Thoracic aorta (tissue), 2 donors: ENCODE data around the gene KXD1. TPM values are rescaled to one million over a fixed set of nuclear protein-coding genes. Genes with fewer than 3 reads are reported as not detected.

Experiments
- ATAC-seq: fragments of 150-250 bp; one replicate; pipeline ENCODE4 v1.8.0; 2017; ENCODE audit warnings: low read depth; ENCODE audit not compliant: insufficient number of reproducible peaks, low FRiP score
- DNase-seq: peaks from one replicate; pipeline ENCODE4 v3.0.0-alpha.2; 2020; ENCODE audit warnings: low spot score
- H3K27ac ChIP-seq, 2 donors: fragments of 200-600 bp; sonication (generic); 1 replicate in 1 of 2; 2 replicates in 1 of 2; pipeline ENCODE4 v1.5.1; 2016; ENCODE audit warnings: mild to moderate bottlenecking in 2 of 2, moderate library complexity in 2 of 2
- H3K27me3 ChIP-seq: fragments of 200-600 bp; sonication (generic); replicated peaks from 2 replicates; pipeline ENCODE4 v1.6.0; 2016; ENCODE audit warnings: mild to moderate bottlenecking; ENCODE audit not compliant: insufficient read depth
- H3K36me3 ChIP-seq: fragments of 200-600 bp; sonication (generic); one replicate; pipeline ENCODE4 v1.5.1; 2016
- H3K4me1 ChIP-seq, 2 donors: fragments of 200-600 bp; sonication (generic); 1 replicate in 1 of 2; 2 replicates in 1 of 2; pipeline versions ENCODE4 v1.5.1 to v1.6.0; 2016; ENCODE audit warnings: low read depth in 2 of 2, mild to moderate bottlenecking in 1 of 2; ENCODE audit not compliant: control insufficient read depth in 1 of 2
- H3K4me3 ChIP-seq: fragments of 200-600 bp; sonication (generic); 2 replicates; pipeline ENCODE4 v1.5.1; 2016; ENCODE audit warnings: mild to moderate bottlenecking
- H3K9me3 ChIP-seq: fragments of 200-600 bp; sonication (generic); 2 replicates; pipeline ENCODE4 v1.5.1; 2016
- total RNA-seq, 2 donors: library from RNA; depleted of rRNA; stranded (reverse); fragments of >200 nt; gene quantifications; one replicate each; pipeline versions ENCODE4 v1.1.0 to v1.2.3, GENCODE V29; 2016
- TF ChIP-seq, protein P1 (sequence below): fragments of 200-600 bp; sonication (generic); IDR thresholded peaks from one replicate; pipeline ENCODE4 v1.5.1; 2019; ENCODE audit warnings: antibody characterized with exemption

The KXD1 gene
- total RNA-seq, 2 donors from 2014 or later, result 99.6 to 174 TPM

DNA sequence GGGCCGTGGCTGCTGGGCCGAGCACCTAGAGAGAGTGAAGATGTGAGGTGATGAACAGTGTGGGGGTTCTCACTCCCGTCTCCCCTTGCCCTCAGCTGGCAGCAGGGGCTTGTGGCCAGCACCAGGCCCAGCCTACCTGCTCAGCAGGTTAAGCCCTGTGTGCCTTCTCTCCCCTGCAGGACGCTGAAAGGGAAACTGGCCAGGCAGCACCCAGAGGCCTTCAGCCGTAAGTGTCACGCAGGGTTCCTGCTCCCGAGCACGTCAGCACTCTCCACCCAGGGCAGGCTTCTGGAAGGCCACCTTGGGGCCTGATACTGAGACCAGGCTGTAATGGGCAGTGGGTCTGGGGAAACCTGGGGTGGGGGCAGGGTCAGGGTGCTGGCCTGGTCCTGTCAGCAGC lies 9.3 kb downstream of the KXD1 start:
- Histone ChIP-seq H3K9me3 (no peaks in the 10 kb centered on the region), H3K27ac (no peak overlapping the region), H3K4me3 (no peak overlapping the region), H3K36me3 (peaks cover 49% of the 10 kb centered on the region), H3K27me3 (no peaks in the 10 kb centered on the region), H3K4me1 (peaks cover 7 to 24% of the 10 kb centered on the region in 2 donors)
- DNase-seq, result no peak
- no peak for ATAC-seq
- TF ChIP-seq, protein P1, sequence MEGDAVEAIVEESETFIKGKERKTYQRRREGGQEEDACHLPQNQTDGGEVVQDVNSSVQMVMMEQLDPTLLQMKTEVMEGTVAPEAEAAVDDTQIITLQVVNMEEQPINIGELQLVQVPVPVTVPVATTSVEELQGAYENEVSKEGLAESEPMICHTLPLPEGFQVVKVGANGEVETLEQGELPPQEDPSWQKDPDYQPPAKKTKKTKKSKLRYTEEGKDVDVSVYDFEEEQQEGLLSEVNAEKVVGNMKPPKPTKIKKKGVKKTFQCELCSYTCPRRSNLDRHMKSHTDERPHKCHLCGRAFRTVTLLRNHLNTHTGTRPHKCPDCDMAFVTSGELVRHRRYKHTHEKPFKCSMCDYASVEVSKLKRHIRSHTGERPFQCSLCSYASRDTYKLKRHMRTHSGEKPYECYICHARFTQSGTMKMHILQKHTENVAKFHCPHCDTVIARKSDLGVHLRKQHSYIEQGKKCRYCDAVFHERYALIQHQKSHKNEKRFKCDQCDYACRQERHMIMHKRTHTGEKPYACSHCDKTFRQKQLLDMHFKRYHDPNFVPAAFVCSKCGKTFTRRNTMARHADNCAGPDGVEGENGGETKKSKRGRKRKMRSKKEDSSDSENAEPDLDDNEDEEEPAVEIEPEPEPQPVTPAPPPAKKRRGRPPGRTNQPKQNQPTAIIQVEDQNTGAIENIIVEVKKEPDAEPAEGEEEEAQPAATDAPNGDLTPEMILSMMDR, result no peak

DNA sequence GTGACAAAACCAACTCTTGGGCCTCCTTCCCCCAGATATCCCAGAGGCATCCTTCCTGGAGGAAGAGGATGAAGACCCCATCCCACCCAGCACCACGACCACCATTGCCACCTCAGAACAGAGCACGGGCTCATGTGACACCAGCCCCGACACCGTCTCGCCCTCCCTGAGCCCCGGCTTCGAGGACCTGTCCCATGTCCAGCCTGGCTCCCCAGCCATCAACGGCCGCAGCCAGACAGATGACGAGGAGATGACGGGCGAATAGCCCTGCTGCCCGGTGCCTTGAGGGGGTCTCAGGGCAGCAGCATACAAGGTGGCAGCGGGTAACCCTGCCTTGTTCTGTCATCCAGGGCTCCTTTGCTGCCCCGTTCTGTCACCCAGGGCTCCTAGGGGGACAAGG lies 10.7 kb downstream of the KXD1 start:
- H3K4me1 ChIP-seq, result peaks cover 11 to 22% of the 10 kb centered on the region in 2 donors
- DNase-seq (no peak), ATAC-seq (no peak)
- no peaks in the 10 kb centered on the region for H3K9me3 ChIP-seq
- no peak overlapping the region for H3K4me3 ChIP-seq
- peak overlapping the region; percentile 50 to 53 for H3K27ac ChIP-seq
- no peaks in the 10 kb centered on the region for H3K27me3 ChIP-seq
- peaks cover 50% of the 10 kb centered on the region for H3K36me3 ChIP-seq
- TF ChIP-seq, protein P1, result no peak

DNA sequence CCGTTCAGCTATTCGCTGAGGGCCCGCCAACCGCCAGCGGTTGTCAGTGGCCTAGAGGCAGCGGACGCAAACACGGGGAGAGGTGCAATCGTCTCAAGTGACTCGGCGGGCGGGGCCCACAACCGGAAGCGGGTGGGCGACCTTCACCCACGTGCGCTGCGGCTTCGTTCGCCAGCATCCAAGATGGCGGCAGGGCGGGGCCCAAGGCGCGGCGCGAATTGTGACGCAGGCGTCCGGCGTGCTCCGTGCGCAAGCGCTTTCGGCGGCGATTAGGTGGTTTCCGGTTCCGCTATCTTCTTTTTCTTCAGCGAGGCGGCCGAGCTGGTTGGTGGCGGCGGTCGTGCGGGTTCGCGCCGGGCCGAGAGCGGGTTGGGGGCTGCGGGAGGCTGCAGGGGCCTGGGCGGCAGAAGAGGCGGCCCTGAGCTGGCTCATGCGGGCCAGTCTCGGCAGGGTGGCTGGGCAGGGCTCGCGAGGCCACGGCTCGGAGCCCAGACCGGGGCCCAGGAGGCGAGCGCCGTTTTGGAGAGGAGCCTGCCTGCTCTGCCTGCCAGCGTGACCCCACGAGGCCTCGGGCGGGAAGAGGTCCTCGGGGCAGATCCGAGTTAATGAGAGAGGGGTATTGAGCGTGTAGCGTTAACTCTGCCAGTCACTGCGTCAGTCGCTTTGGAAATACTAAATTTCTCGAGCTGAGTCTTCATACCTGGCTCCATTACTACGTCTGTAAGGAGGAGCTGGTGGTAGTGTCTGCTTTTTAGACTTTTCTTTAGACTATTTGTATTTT lies 14.1 kb downstream of the KXD1 start, which contains the start of gene UBA52:
Gene UBA52, plus strand, starts transcription at position 294 of the 781 bp plus-strand sequence. CDS start 1,444 bp downstream, outside the sequence.
- TF ChIP-seq, protein P1, result no peak
- H3K27ac ChIP-seq, result peak within 1 kb of the TSS; percentile 89
- ATAC-seq (peak; percentile 87), DNase-seq (peak; percentile 93)
- peaks cover 13 to 23% of the 10 kb centered on the region in 2 donors for H3K4me1 ChIP-seq
- no peaks in the 10 kb centered on the region for H3K9me3 ChIP-seq
- peaks cover 57% of the 10 kb centered on the region for H3K36me3 ChIP-seq
- no peaks in the 10 kb centered on the region for H3K27me3 ChIP-seq
- H3K4me3 ChIP-seq, result peak within 1 kb of the TSS; percentile 95

DNA sequence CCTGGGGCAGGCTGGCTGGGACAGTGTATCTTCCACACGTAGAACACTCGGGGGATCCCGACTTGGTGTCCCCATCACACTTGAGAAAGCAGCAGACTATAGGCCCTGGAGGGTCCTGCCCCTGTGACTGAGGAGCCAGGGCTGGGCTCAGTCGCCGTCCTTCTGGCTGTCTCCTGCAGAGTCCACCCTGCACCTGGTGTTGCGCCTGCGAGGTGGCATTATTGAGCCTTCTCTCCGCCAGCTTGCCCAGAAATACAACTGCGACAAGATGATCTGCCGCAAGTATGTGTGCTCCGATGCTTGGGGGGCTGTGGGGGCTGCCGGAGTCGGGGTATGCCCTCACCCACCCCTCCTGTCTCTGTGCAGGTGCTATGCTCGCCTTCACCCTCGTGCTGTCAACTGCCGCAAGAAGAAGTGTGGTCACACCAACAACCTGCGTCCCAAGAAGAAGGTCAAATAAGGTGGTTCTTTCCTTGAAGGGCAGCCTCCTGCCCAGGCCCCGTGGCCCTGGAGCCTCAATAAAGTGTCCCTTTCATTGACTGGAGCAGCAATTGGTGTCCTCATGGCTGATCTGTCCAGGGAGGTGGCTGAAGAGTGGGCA lies 17.1 kb downstream of the KXD1 start:
- TF ChIP-seq, protein P1, result no peak
- Histone ChIP-seq H3K36me3 (peaks cover 36% of the 10 kb centered on the region), H3K27me3 (no peaks in the 10 kb centered on the region), H3K27ac (no peak overlapping the region), H3K4me3 (no peak overlapping the region), H3K4me1 (peaks cover 13 to 23% of the 10 kb centered on the region in 2 donors), H3K9me3 (no peaks in the 10 kb centered on the region)
- ATAC-seq (no peak), DNase-seq (no peak)

DNA sequence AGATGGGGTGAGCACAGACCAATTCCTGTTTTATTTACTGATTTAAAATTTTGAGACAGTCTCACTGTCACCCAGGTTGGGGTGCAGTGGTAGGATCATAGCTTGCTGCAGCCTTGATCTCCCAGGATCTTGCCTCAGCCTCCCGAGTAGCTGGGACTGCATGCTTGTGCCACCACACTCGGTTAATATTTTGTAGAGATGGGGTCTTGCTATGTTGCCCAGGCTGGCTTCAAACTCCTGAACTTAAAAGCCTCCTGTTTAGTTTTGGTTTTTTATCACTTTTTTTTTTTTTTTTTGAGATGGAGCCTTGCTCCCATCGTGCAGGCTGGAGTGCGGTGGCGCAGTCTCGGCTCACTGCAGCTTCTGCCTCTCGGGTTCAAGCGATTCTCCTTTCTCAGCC lies 18.7 kb downstream of the KXD1 start:
- no peak for DNase-seq
- no peaks in the 10 kb centered on the region for H3K9me3 ChIP-seq
- peaks cover 36% of the 10 kb centered on the region for H3K36me3 ChIP-seq
- no peak overlapping the region for H3K27ac ChIP-seq
- ATAC-seq, result no peak
- TF ChIP-seq, protein P1, result no peak
- H3K4me1 ChIP-seq, result peaks cover 13 to 18% of the 10 kb centered on the region in 2 donors
- H3K4me3 ChIP-seq, result no peak overlapping the region
- H3K27me3 ChIP-seq, result no peaks in the 10 kb centered on the region
